Esophagus (tissue), 2 donors: ENCODE results near the gene BEX1. TPM values are rescaled to one million over a fixed set of nuclear protein-coding genes. Genes with fewer than 3 reads are reported as not detected.
"Not testable (repeated sequence)": the region's sequence is repeated elsewhere in the genome, so short reads cannot be mapped to it uniquely, and the experiment has no call there.

Experiments used
- H3K27ac ChIP-seq, 2 donors: one replicate each; pipeline ENCODE4 v1.5.1; 2013; ENCODE audit warnings: low read depth in 2 of 2, mild to moderate bottlenecking in 2 of 2, inconsistent platforms in 1 of 2, low read length in 1 of 2, moderate library complexity in 1 of 2
- H3K27me3 ChIP-seq, 2 donors: one replicate each; pipeline ENCODE4 v1.6.1; 2013; ENCODE audit warnings: low read length in 2 of 2, control low read depth in 1 of 2, mild to moderate bottlenecking in 1 of 2; ENCODE audit not compliant: insufficient read depth in 2 of 2, control insufficient read depth in 1 of 2
- H3K36me3 ChIP-seq, 2 donors: one replicate each; pipeline ENCODE4 v1.6.1; 2013; ENCODE audit warnings: low read length in 1 of 2; ENCODE audit not compliant: control insufficient read depth in 2 of 2, insufficient read depth in 2 of 2
- H3K4me1 ChIP-seq, 2 donors: one replicate each; pipeline ENCODE4 v1.6.1; 2013; ENCODE audit warnings: low read length in 1 of 2; ENCODE audit not compliant: control insufficient read depth in 2 of 2, insufficient read depth in 2 of 2
- H3K4me3 ChIP-seq, 2 donors: one replicate each; pipeline ENCODE4 v1.5.1; 2013; ENCODE audit warnings: low read length in 2 of 2, mild to moderate bottlenecking in 2 of 2, low read depth in 1 of 2, moderate library complexity in 1 of 2
- H3K9me3 ChIP-seq, 2 donors: one replicate each; pipeline ENCODE4 v1.6.1; 2013; ENCODE audit warnings: mild to moderate bottlenecking in 2 of 2, low read depth in 1 of 2, low read length in 1 of 2, moderate library complexity in 1 of 2; ENCODE audit not compliant: control insufficient read depth in 2 of 2, insufficient read depth in 1 of 2
- WGBS, 2 donors: extraction: QIAGEN DNeasy Blood & Tissue Kit; methylation state at CpG; one replicate each; pipeline ENCODE4 v1.1.7; 2013; 5-methylcytosine and 5-hydroxymethylcytosine counted together
- polyA plus RNA-seq, 2 donors: library from polyadenylated mRNA; stranded (reverse); fragments of 200-250 nt; gene quantifications; one replicate each; pipeline ENCODE4 v1.2.3, GENCODE V29; 2013
- donor health status: healthy with polysubstance abuse.
- donor health status: Bipolar disorder and iron deficiency.

BEX1 gene
- polyA plus RNA-seq, 2 donors, result 0.14 to 0.35 TPM

- H3K36me3 ChIP-seq, result no peaks in the 10 kb centered on the region
- H3K27ac ChIP-seq, result no peak within 1 kb of the TSS
- H3K9me3 ChIP-seq, result no peaks in the 10 kb centered on the region
- H3K4me3 ChIP-seq, result no peak within 1 kb of the TSS
- no peaks in the 10 kb centered on the region for H3K4me1 ChIP-seq
- no peaks in the 10 kb centered on the region for H3K27me3 ChIP-seq
- WGBS, 2 donors, result 75 to 79% methylated on average over 5 of the region's 5 CpGs
Measured at GRCh38 chrX:103092942-103093341, 29.0 kb upstream of the BEX1 start, which contains the start of gene NXF3. NXF3 (minus strand) TSS chrX:103093143; CDS start chrX:103093023, 120 bp downstream.

GRCh38 chrX:103081051-103081450 lies 17.1 kb upstream of the BEX1 start:
- 59 to 72% methylated on average over 6 of the region's 6 CpGs for WGBS, 2 donors
- H3K4me1 ChIP-seq, result no peaks in the 10 kb centered on the region

GRCh38 chrX:103073467-103073866 lies 9.5 kb upstream of the BEX1 start:
- H3K27me3 ChIP-seq, result no peaks in the 10 kb centered on the region
- no peaks in the 10 kb centered on the region for H3K4me1 ChIP-seq
- H3K36me3 ChIP-seq, result no peaks in the 10 kb centered on the region
- no peak overlapping the region for H3K4me3 ChIP-seq
- H3K27ac ChIP-seq, result no peak overlapping the region
- WGBS, 2 donors, result 46 to 49% methylated on average over 5 of the region's 5 CpGs
- H3K9me3 ChIP-seq, result peaks cover 0 to 3% of the 10 kb centered on the region in 2 donors

More at GRCh38 chrX:103081051-103081450, 17.1 kb upstream of the BEX1 start:
- no peaks in the 10 kb centered on the region for H3K9me3 ChIP-seq
- H3K27ac ChIP-seq, result no peak overlapping the region
- H3K4me3 ChIP-seq, result no peak overlapping the region
- H3K36me3 ChIP-seq, result no peaks in the 10 kb centered on the region
- no peaks in the 10 kb centered on the region for H3K27me3 ChIP-seq

- 43 to 52% methylated on average over 1 of the region's 1 CpG for WGBS, 2 donors
- no peak overlapping the region for H3K27ac ChIP-seq
- no peak overlapping the region for H3K4me3 ChIP-seq
- H3K9me3 ChIP-seq, result no peaks in the 10 kb centered on the region
- H3K4me1 ChIP-seq, result no peaks in the 10 kb centered on the region
- no peaks in the 10 kb centered on the region for H3K27me3 ChIP-seq
- H3K36me3 ChIP-seq, result no peaks in the 10 kb centered on the region
Measured at GRCh38 chrX:103066606-103067005, 2.6 kb upstream of the BEX1 start.

GRCh38 chrX:103063191-103063845 lies 653 bp downstream of the BEX1 start:
- Histone ChIP-seq H3K4me1 (no peaks in the 10 kb centered on the region), H3K9me3 (no peaks in the 10 kb centered on the region), H3K4me3 (no peak overlapping the region), H3K27me3 (peaks cover 0 to 2% of the 10 kb centered on the region in 2 donors), H3K27ac (no peak overlapping the region), H3K36me3 (no peaks in the 10 kb centered on the region)
- WGBS, 2 donors, result 1 to 29% methylated on average over 28 to 32 of the region's 34 CpGs

- Histone ChIP-seq H3K27ac (no peak overlapping the region), H3K36me3 (no peaks in the 10 kb centered on the region), H3K27me3 (peaks cover 0 to 2% of the 10 kb centered on the region in 2 donors), H3K4me3 (no peak overlapping the region), H3K9me3 (no peaks in the 10 kb centered on the region), H3K4me1 (no peaks in the 10 kb centered on the region)
- 67 to 79% methylated on average over 3 of the region's 3 CpGs for WGBS, 2 donors
Measured at GRCh38 chrX:103061486-103061885, 2.5 kb downstream of the BEX1 start.

- no peak overlapping the region for H3K4me3 ChIP-seq
- no peaks in the 10 kb centered on the region for H3K36me3 ChIP-seq
- 46 to 66% methylated on average over 2 of the region's 2 CpGs for WGBS, 2 donors
- no peaks in the 10 kb centered on the region for H3K4me1 ChIP-seq
- peaks cover 0 to 2% of the 10 kb centered on the region in 2 donors for H3K27me3 ChIP-seq
- H3K9me3 ChIP-seq, result no peaks in the 10 kb centered on the region
- H3K27ac ChIP-seq, result no peak overlapping the region
Measured at GRCh38 chrX:103056902-103057301, 7.1 kb downstream of the BEX1 start.

GRCh38 chrX:103052625-103053024 lies 11.3 kb downstream of the BEX1 start:
- no peak overlapping the region for H3K4me3 ChIP-seq
- H3K4me1 ChIP-seq, result no peaks in the 10 kb centered on the region
- no peak overlapping the region for H3K27ac ChIP-seq
- no peaks in the 10 kb centered on the region for H3K9me3 ChIP-seq
- H3K27me3 ChIP-seq, result peaks cover 0 to 3% of the 10 kb centered on the region in 2 donors
- H3K36me3 ChIP-seq, result no peaks in the 10 kb centered on the region

- Histone ChIP-seq H3K36me3 (no peaks in the 10 kb centered on the region), H3K4me1 (no peaks in the 10 kb centered on the region), H3K27me3 (peaks cover 0 to 3% of the 10 kb centered on the region in 2 donors), H3K27ac (no peak overlapping the region), H3K4me3 (no peak overlapping the region), H3K9me3 (no peaks in the 10 kb centered on the region)
- WGBS, 2 donors, result 25 to 36% methylated on average over 8 of the region's 8 CpGs
Measured at GRCh38 chrX:103051260-103051789, 12.6 kb downstream of the BEX1 start.

GRCh38 chrX:103033371-103033770 lies 30.6 kb downstream of the BEX1 start:
- not testable (repeated sequence) for H3K4me1 ChIP-seq, H3K9me3 ChIP-seq, H3K4me3 ChIP-seq, H3K27me3 ChIP-seq, H3K36me3 ChIP-seq, H3K27ac ChIP-seq
- whole genome bisulfite sequencing, 2 donors, result 48 to 65% methylated on average over 1 of the region's 1 CpG
